ENCODE results near the gene RIN3.

RIN3 gene

DNA sequence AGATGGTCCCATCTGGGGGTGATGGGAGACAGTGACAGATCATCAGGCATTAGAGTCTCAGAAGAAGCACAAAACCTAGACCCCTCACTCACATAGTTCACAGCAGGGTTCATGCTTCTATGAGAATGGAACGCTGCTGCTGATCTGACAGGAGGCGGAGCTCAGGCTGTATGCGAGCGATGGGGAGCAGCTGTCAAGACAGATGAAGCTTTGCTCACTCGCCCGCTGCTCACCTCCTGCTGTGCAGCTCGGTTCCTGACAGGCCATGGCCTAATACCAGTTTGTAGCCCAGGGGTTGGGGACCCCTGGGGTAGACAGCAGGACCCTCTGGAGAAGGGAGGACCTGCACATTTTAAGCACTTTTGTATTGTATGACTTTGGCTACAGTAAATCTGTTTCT lies 123.6 kb downstream of the RIN3 start:
- TF ChIP-seq, protein P1, sequence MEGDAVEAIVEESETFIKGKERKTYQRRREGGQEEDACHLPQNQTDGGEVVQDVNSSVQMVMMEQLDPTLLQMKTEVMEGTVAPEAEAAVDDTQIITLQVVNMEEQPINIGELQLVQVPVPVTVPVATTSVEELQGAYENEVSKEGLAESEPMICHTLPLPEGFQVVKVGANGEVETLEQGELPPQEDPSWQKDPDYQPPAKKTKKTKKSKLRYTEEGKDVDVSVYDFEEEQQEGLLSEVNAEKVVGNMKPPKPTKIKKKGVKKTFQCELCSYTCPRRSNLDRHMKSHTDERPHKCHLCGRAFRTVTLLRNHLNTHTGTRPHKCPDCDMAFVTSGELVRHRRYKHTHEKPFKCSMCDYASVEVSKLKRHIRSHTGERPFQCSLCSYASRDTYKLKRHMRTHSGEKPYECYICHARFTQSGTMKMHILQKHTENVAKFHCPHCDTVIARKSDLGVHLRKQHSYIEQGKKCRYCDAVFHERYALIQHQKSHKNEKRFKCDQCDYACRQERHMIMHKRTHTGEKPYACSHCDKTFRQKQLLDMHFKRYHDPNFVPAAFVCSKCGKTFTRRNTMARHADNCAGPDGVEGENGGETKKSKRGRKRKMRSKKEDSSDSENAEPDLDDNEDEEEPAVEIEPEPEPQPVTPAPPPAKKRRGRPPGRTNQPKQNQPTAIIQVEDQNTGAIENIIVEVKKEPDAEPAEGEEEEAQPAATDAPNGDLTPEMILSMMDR (IDR thresholded peaks at IDR 0.05), result no peak

- TF ChIP-seq, protein P1 (IDR thresholded peaks at IDR 0.05), result no peak
Measured at GRCh38 chr14:92637864-92638263, 124.3 kb downstream of the RIN3 start.

DNA sequence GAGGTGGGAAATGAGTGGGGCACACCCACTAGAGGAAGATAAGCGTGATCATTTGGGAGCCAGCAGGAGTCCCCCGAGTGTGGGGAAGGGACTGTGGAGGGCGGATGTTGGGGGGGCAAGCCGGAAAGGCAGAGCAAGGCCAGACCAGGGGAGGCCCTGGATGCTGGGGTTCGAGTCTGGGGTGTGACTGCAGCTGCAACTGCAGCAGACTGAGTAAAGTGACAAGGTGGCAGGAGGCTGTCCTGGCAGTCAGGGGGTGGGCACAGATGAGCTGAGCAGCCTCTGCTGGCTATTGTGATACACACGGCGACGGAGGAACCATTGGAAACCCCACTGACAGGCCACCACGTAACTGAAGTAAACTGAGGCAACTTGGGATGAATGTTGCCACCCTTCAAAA lies 124.7 kb downstream of the RIN3 start:
- TF ChIP-seq, protein P1 (IDR thresholded peaks at IDR 0.05), result no peak

GRCh38 chr14:92638904-92639303 lies 125.3 kb downstream of the RIN3 start:
- TF ChIP-seq, protein P1 (IDR thresholded peaks at IDR 0.05), result no peak

- TF ChIP-seq, protein P1 (IDR thresholded peaks at IDR 0.05), result no peak
Measured at GRCh38 chr14:92641306-92641705, 127.7 kb downstream of the RIN3 start.

- TF ChIP-seq, protein P1 (IDR thresholded peaks at IDR 0.05), result no peak
Measured at GRCh38 chr14:92644171-92644969, 130.8 kb downstream of the RIN3 start.

DNA sequence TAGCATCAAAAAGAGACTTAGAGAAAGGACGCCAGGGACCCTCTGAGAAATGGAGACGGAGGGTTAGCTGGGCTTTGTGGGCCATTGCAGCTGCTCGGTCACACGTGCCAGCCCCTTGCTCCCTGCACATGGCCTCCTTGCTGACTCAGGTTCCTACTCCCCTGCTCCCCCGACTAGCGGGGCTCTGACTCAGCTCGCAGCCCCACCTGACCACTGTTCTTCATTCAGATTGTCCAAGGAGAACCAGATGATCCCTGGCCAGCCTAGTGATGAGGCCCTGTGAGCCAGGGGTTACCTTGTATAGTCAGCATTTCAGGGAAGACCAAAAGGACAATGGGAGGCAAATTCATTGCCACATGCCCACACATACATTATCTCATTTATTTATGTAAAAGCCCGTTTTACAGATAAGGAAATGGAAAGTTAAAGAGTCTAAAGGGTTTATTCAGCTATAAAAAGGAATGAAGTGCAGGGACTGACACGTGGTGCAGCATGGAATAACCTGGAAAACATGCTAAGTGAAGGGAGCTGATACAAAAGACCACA lies 131.5 kb downstream of the RIN3 start:
- TF ChIP-seq, protein P1 (IDR thresholded peaks at IDR 0.05), result no peak

Measured in LNCAP (cell line).